HepG2 (cell line): ENCODE measurements around the gene NT5M. TPM values are rescaled to one million over a fixed set of nuclear protein-coding genes. Genes with fewer than 3 reads are reported as not detected.

Source experiments
- E2F5 ChIP-seq: sonication (generic); formaldehyde crosslinking; conservative IDR thresholded peaks from 2 replicates; pipeline ENCODE4 v1.4.0; 2020; ENCODE audit warnings: missing genetic modification reagents
- NAIF1 ChIP-seq: sonication (generic); formaldehyde crosslinking; IDR thresholded peaks from 2 replicates; pipeline ENCODE4 v1.5.0; 2020; ENCODE audit warnings: mild to moderate bottlenecking, missing genetic modification reagents, borderline replicate concordance
- ZNF24 ChIP-seq: fragments of 450-650 bp; IDR thresholded peaks from 2 replicates; pipeline ENCODE4 v1.6.1; 2017; ENCODE audit warnings: antibody characterized with exemption, mild to moderate bottlenecking
- ZNF318 ChIP-seq: sonication (generic); formaldehyde crosslinking; IDR thresholded peaks from 2 replicates; pipeline ENCODE4 v1.4.0; 2020; ENCODE audit warnings: mild to moderate bottlenecking, missing genetic modification reagents
- ZNF629 ChIP-seq: sonication (generic); formaldehyde crosslinking; conservative IDR thresholded peaks from 2 replicates; pipeline ENCODE4 v1.5.0; 2020; ENCODE audit warnings: missing genetic modification reagents
- polyA plus RNA-seq, 8 experiments: library from polyadenylated mRNA; depleted of rRNA in 3 of 8; stranded (reverse) in 7 of 8; unstranded in 1 of 8; fragments of >200 nt; fragmentation: Illumina TruSeq in 4 of 8; extraction: Trizol in 4 of 8; gene quantifications; 2 replicates each; pipeline versions ENCODE4 v1.2.1 to v1.2.3, GENCODE V29; 2011 to 2016; ENCODE audit warnings: low read depth in 4 of 8, missing spikeins in 1 of 8, mixed read lengths in 1 of 8; ENCODE audit not compliant: insufficient read depth in 1 of 8
- total RNA-seq, 5 experiments: library from RNA; depleted of rRNA; stranded (reverse); fragments of >200 nt; fragmentation: Illumina TruSeq; extraction: Trizol; gene quantifications; 2 replicates each; pipeline ENCODE4 v1.2.3, GENCODE V29; 2016; ENCODE audit warnings: low read depth in 1 of 5

Gene NT5M
- total and polyA plus RNA-seq, 2 of the 13 experiments (the other 11 are each of a cell fraction or from before 2014, with no cell fraction given): 0.55 to 0.78 TPM

- TF ChIP-seq ZNF318: no peak
- TF ChIP-seq ZNF629 (CRISPR knock-in tag): peak; percentile 95
- no peak for TF ChIP-seq E2F5 (CRISPR knock-in tag)
- no peak for TF ChIP-seq NAIF1 (CRISPR knock-in tag)
- no peak for TF ChIP-seq ZNF24
Observed at GRCh38 chr17:17388657-17389496, 85.7 kb downstream of the NT5M start (continued).
